Omental fat pad (tissue), 4 donors: ENCODE results near the gene SRPRB. TPM values are rescaled to one million over a fixed set of nuclear protein-coding genes. Genes with fewer than 3 reads are reported as not detected.

Experiments
- ATAC-seq: fragments of 150-250 bp; one replicate; pipeline ENCODE4 v1.9.1; 2016; ENCODE audit warnings: mild to moderate bottlenecking, moderate library complexity; ENCODE audit not compliant: low FRiP score
- DNase-seq: peaks from one replicate; pipeline ENCODE4 v3.0.0-alpha.2; 2019; ENCODE audit warnings: low spot score
- CTCF ChIP-seq, 3 donors: fragments of 450-650 bp; IDR thresholded peaks; one replicate each; pipeline ENCODE4 v1.5.1; 2016 to 2017; ENCODE audit warnings: antibody characterized with exemption in 3 of 3, mild to moderate bottlenecking in 3 of 3, moderate library complexity in 2 of 3
- total RNA-seq, 4 donors: library from RNA; depleted of rRNA; stranded (reverse); fragments of >200 nt; gene quantifications; one replicate each; pipeline ENCODE4 v1.1.0, GENCODE V29; 2016

Gene SRPRB
- total RNA-seq, 4 donors from 2014 or later, result 19.2 to 47.2 (median 36.3) TPM

GRCh38 chr3:133866141-133866540 lies 60.5 kb downstream of the SRPRB start:
- no peak for ATAC-seq
- TF ChIP-seq CTCF (IDR thresholded peaks at IDR 0.05), result no peak
- no peak for DNase-seq

GRCh38 chr3:133868186-133868585 lies 62.6 kb downstream of the SRPRB start:
- no peak for TF ChIP-seq CTCF (IDR thresholded peaks at IDR 0.05)
- DNase-seq (no peak), ATAC-seq (no peak)

DNA sequence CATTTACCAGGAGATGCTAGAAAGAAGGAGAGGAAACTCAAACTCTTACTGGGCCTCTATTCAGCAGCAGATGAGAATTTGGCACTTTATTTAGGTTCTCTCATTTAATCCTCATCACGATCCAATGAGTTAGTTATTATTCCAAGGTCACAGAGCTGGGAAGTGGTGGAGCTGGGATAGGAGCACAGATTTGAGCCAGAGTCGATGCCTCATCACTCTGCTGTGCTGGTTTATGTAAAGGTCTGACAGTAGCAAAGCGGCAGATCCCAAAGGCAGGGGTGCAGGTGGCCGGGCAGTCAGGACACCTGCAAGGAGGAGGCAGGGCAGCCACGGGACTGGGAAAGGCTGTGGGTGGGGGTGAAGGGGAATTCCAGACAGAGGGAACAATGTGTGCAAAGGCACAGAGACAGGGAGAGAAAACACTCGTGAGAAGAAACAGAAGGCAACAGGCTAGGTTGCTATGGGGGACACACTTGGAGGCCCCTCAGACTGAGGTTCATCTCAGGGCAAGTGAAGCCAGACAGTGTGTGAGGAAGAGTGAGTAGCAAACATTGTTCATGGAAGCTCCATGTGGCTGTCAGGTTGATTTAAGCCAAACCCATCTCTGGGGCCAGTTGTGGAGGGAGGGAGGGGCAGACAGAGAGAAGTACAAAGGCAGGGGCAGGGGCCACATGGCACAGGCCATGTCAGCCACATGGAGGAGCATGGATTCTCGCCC lies 63.3 kb downstream of the SRPRB start:
- DNase-seq (no peak), ATAC-seq (no peak)
- no peak for TF ChIP-seq CTCF (IDR thresholded peaks at IDR 0.05)

- no peak for TF ChIP-seq CTCF (IDR thresholded peaks at IDR 0.05)
- ATAC-seq, result no peak
- no peak for DNase-seq
These were observed 64.0 kb downstream of the SRPRB start for GRCh38 chr3:133869586-133869985.

- DNase-seq (no peak), ATAC-seq (no peak)
- TF ChIP-seq CTCF (IDR thresholded peaks at IDR 0.05), result no peak
These were observed 65.2 kb downstream of the SRPRB start for GRCh38 chr3:133870822-133871221.

Other genes with a start within 250 kb of the SRPRB start
- 100 to 1,000 TPM; 103 to 290 (median 213) TPM for gene CDV3, start 232.1 kb upstream of the SRPRB start, total RNA-seq
- gene TOPBP1, start 143.9 kb upstream of the SRPRB start, total RNA-seq, result 10 to 100 TPM; 20.7 to 42.2 (median 28.7) TPM
- 100 to 1,000 TPM in 1 of 4 donors, 10 to 100 TPM in 3; 17.0 to 111 (median 31.9) TPM for gene TF, start 59.4 kb upstream of the SRPRB start, total RNA-seq
- 10 to 100 TPM in 1 of 4 donors, 1 to 10 TPM in 3; 1.7 to 16.4 (median 3.4) TPM for gene RAB6B, start 90.1 kb downstream of the SRPRB start, total RNA-seq
- gene SLCO2A1, start 224.1 kb downstream of the SRPRB start, total RNA-seq, result 10 to 100 TPM in 3 of 4 donors, 1 to 10 TPM in 1; 6.1 to 54.2 (median 33.1) TPM